K562 (cell line): Measurements from ENCODE around the gene SNPH. TPM values are rescaled to one million over a fixed set of nuclear protein-coding genes. Genes with fewer than 3 reads are reported as not detected.

Experiments used
- HDAC8 ChIP-seq: fragments of 450-650 bp; IDR thresholded peaks from 2 replicates; pipeline ENCODE4 v1.6.1; 2016; ENCODE audit warnings: mild to moderate bottlenecking, missing genetic modification characterization, moderate library complexity, missing compliant biosample characterization
- RBM17 ChIP-seq: fragments of 200-400 bp; formaldehyde crosslinking; IDR thresholded peaks from 2 replicates; pipeline ENCODE4 v1.6.1; 2017; ENCODE audit warnings: low read depth, mild to moderate bottlenecking, low read length, borderline replicate concordance
- RNF2 ChIP-seq: sonication (generic); IDR thresholded peaks from 2 replicates; pipeline ENCODE4 v1.6.1; 2016
- SRSF3 ChIP-seq: fragments of 200-400 bp; formaldehyde crosslinking; IDR thresholded peaks from 2 replicates; pipeline ENCODE4 v1.6.1; 2016; ENCODE audit warnings: mild to moderate bottlenecking, low read length, moderate library complexity; ENCODE audit not compliant: insufficient read depth
- TEAD4 ChIP-seq, 2 experiments: sonication (generic) in 1 of 2; formaldehyde crosslinking in 1 of 2; IDR thresholded peaks; 2 replicates each; pipeline versions ENCODE4 v1.6.1 to v1.8.0; 2012 to 2022; ENCODE audit warnings: borderline replicate concordance in 1 of 2, inconsistent platforms in 1 of 2, low read length in 1 of 2, mild to moderate bottlenecking in 1 of 2, missing genetic modification reagents in 1 of 2
- polyA plus RNA-seq, 8 experiments: library from polyadenylated mRNA; depleted of rRNA in 4 of 8; stranded (reverse) in 5 of 8; unstranded in 3 of 8; fragments of >200 nt; fragmentation: Nextera tagmentation in 2 of 8; fragmentation: Illumina TruSeq in 1 of 8; extraction: Ambion mirVana in 2 of 8; extraction: Trizol in 1 of 8; gene quantifications; 2 replicates each; pipeline versions ENCODE4 v1.2.1 to v1.2.3, GENCODE V29; 2011 to 2014; ENCODE audit warnings: inconsistent platforms in 1 of 8, missing spikeins in 1 of 8
- total RNA-seq, 7 experiments: library from RNA; depleted of rRNA in 6 of 7; stranded (reverse); fragments of >200 nt in 6 of 7; fragmentation: Illumina TruSeq in 2 of 7; extraction: Trizol in 2 of 7; gene quantifications; 2 replicates each; pipeline versions ENCODE4 v1.2.1 to v1.2.3, GENCODE V29; 2011 to 2021; ENCODE audit warnings: low replicate concordance in 1 of 7
- TF ChIP-seq, protein P1 (sequence below), 2 experiments: fragments of 450-650 bp in 1 of 2; sonication (generic) in 1 of 2; formaldehyde crosslinking in 1 of 2; IDR thresholded peaks; 2 replicates each; pipeline versions ENCODE4 v1.7.1 to v1.9.0; 2016 to 2022; ENCODE audit warnings: inconsistent platforms in 1 of 2, mild to moderate bottlenecking in 1 of 2, missing genetic modification reagents in 1 of 2
- TF ChIP-seq, protein P2 (sequence below): sonication (generic); formaldehyde crosslinking; IDR thresholded peaks from 2 replicates; pipeline ENCODE4 v1.8.0; 2023; ENCODE audit warnings: mild to moderate bottlenecking, missing genetic modification reagents
- TF ChIP-seq, protein P3 (sequence below): fragments of 450-650 bp; IDR thresholded peaks from 2 replicates; pipeline ENCODE4 v1.6.1; 2018; ENCODE audit warnings: mild to moderate bottlenecking, low read depth; ENCODE audit not compliant: partially characterized antibody

The SNPH gene
- total and polyA plus RNA-seq, 9 of the 15 experiments (the other 6 are each of a cell fraction or from before 2014, with no cell fraction given) = 0.03 to 4.2 (median 1.4) TPM

- TF ChIP-seq, protein P1, sequence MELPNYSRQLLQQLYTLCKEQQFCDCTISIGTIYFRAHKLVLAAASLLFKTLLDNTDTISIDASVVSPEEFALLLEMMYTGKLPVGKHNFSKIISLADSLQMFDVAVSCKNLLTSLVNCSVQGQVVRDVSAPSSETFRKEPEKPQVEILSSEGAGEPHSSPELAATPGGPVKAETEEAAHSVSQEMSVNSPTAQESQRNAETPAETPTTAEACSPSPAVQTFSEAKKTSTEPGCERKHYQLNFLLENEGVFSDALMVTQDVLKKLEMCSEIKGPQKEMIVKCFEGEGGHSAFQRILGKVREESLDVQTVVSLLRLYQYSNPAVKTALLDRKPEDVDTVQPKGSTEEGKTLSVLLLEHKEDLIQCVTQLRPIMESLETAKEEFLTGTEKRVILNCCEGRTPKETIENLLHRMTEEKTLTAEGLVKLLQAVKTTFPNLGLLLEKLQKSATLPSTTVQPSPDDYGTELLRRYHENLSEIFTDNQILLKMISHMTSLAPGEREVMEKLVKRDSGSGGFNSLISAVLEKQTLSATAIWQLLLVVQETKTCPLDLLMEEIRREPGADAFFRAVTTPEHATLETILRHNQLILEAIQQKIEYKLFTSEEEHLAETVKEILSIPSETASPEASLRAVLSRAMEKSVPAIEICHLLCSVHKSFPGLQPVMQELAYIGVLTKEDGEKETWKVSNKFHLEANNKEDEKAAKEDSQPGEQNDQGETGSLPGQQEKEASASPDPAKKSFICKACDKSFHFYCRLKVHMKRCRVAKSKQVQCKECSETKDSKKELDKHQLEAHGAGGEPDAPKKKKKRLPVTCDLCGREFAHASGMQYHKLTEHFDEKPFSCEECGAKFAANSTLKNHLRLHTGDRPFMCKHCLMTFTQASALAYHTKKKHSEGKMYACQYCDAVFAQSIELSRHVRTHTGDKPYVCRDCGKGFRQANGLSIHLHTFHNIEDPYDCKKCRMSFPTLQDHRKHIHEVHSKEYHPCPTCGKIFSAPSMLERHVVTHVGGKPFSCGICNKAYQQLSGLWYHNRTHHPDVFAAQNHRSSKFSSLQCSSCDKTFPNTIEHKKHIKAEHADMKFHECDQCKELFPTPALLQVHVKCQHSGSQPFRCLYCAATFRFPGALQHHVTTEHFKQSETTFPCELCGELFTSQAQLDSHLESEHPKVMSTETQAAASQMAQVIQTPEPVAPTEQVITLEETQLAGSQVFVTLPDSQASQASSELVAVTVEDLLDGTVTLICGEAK (IDR thresholded peaks at IDR 0.05) = no peak
- TF ChIP-seq, protein P1 (CRISPR knock-in tag; IDR thresholded peaks at IDR 0.05) = peak; percentile 86
- no peak for TF ChIP-seq HDAC8 (tag)
- no peak for TF ChIP-seq RNF2
- TF ChIP-seq TEAD4 (IDR thresholded peaks at IDR 0.05; ENCODE audit: low read length) = no peak
- no peak for TF ChIP-seq TEAD4 (CRISPR knock-in tag; IDR thresholded peaks at IDR 0.05; ENCODE audit: borderline replicate concordance)
- TF ChIP-seq RBM17 = no peak
- TF ChIP-seq, protein P2, sequence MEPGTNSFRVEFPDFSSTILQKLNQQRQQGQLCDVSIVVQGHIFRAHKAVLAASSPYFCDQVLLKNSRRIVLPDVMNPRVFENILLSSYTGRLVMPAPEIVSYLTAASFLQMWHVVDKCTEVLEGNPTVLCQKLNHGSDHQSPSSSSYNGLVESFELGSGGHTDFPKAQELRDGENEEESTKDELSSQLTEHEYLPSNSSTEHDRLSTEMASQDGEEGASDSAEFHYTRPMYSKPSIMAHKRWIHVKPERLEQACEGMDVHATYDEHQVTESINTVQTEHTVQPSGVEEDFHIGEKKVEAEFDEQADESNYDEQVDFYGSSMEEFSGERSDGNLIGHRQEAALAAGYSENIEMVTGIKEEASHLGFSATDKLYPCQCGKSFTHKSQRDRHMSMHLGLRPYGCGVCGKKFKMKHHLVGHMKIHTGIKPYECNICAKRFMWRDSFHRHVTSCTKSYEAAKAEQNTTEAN = no peak
- TF ChIP-seq SRSF3 = no peak
- TF ChIP-seq, protein P3, sequence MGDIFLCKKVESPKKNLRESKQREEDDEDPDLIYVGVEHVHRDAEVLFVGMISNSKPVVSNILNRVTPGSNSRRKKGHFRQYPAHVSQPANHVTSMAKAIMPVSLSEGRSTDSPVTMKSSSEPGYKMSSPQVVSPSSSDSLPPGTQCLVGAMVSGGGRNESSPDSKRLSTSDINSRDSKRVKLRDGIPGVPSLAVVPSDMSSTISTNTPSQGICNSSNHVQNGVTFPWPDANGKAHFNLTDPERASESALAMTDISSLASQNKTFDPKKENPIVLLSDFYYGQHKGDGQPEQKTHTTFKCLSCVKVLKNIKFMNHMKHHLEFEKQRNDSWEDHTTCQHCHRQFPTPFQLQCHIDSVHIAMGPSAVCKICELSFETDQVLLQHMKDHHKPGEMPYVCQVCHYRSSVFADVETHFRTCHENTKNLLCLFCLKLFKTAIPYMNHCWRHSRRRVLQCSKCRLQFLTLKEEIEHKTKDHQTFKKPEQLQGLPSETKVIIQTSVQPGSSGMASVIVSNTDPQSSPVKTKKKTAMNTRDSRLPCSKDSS = no peak
Measured at GRCh38 chr20:1301031-1301529, 35.0 kb downstream of the SNPH start (continued).
